Breast epithelium (tissue), 3 donors: ENCODE measurements around the gene KCNG2.

ENCODE experiments used
- POLR2A ChIP-seq: fragments of 450-650 bp; IDR thresholded peaks from one replicate; pipeline ENCODE4 v1.6.1; 2016; ENCODE audit warnings: antibody characterized with exemption, mild to moderate bottlenecking, moderate library complexity
- POLR2AphosphoS5 ChIP-seq, 3 donors: sonication (generic); formaldehyde crosslinking; IDR thresholded peaks; one replicate each; pipeline ENCODE4 v1.6.1; 2017; ENCODE audit warnings: antibody characterized with exemption in 3 of 3
- TF ChIP-seq, protein P1 (sequence below), 3 donors: fragments of 450-650 bp; IDR thresholded peaks; one replicate each; pipeline ENCODE4 v1.5.1; 2016 to 2017; ENCODE audit warnings: antibody characterized with exemption in 3 of 3, mild to moderate bottlenecking in 3 of 3, moderate library complexity in 3 of 3

DNA sequence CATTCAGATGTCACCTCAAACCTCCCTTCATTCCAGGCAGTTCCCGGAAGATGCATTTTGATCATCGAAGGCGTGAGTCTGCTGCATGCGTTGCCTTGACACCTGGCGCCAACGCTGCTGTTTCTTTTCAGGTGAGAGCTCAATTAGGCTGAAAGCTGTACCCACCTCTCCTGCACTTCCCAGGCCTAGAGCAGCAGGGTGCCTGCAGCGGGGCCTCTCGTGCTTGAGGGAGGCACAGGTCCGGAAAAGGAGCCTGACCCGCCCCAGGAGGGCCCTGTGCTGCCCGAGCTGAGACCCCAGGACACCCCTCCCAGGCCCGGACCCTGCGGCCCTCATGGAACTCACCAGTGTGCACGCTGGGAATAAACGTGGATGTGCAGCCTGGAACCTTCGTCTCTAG lies 31.4 kb upstream of the KCNG2 start:
- no peak for TF ChIP-seq POLR2AphosphoS5 (IDR thresholded peaks at IDR 0.05)
- TF ChIP-seq, protein P1, sequence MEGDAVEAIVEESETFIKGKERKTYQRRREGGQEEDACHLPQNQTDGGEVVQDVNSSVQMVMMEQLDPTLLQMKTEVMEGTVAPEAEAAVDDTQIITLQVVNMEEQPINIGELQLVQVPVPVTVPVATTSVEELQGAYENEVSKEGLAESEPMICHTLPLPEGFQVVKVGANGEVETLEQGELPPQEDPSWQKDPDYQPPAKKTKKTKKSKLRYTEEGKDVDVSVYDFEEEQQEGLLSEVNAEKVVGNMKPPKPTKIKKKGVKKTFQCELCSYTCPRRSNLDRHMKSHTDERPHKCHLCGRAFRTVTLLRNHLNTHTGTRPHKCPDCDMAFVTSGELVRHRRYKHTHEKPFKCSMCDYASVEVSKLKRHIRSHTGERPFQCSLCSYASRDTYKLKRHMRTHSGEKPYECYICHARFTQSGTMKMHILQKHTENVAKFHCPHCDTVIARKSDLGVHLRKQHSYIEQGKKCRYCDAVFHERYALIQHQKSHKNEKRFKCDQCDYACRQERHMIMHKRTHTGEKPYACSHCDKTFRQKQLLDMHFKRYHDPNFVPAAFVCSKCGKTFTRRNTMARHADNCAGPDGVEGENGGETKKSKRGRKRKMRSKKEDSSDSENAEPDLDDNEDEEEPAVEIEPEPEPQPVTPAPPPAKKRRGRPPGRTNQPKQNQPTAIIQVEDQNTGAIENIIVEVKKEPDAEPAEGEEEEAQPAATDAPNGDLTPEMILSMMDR (IDR thresholded peaks at IDR 0.05), result no peak
- no peak for TF ChIP-seq POLR2A
